ENCODE results near the gene PTPRR.

The PTPRR gene

DNA sequence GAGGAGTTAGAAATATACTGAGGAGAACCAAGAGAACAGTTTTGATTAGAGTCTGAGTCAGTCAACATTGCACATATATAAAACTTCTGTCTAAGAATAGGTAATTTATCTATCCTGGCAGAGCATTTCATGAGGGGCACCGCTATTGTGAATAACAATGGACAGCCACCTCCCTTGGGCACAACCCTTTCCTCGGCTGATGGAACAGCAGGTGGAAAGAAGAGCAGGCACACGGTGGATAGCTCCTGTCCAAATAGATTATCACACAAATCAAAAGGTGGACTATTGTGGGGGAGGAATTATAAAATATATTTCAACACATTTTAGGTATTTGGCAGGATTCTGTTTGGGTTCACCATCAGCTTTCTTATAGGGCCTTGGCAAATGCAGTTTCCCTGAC is 199.3 kb downstream of the PTPRR start:
- no peaks in the 10 kb centered on the region for H3K36me3 ChIP-seq (ENCODE audit: insufficient read depth, low read length)
- no peaks in the 10 kb centered on the region for H3K9me3 ChIP-seq (ENCODE audit: control insufficient read depth, insufficient read depth, low read length)
- H3K9ac ChIP-seq (ENCODE audit: low read depth, low read length) = no peak overlapping the region
- peaks cover 34% of the 10 kb centered on the region for H3K4me1 ChIP-seq (ENCODE audit: insufficient read depth, low read length)

DNA sequence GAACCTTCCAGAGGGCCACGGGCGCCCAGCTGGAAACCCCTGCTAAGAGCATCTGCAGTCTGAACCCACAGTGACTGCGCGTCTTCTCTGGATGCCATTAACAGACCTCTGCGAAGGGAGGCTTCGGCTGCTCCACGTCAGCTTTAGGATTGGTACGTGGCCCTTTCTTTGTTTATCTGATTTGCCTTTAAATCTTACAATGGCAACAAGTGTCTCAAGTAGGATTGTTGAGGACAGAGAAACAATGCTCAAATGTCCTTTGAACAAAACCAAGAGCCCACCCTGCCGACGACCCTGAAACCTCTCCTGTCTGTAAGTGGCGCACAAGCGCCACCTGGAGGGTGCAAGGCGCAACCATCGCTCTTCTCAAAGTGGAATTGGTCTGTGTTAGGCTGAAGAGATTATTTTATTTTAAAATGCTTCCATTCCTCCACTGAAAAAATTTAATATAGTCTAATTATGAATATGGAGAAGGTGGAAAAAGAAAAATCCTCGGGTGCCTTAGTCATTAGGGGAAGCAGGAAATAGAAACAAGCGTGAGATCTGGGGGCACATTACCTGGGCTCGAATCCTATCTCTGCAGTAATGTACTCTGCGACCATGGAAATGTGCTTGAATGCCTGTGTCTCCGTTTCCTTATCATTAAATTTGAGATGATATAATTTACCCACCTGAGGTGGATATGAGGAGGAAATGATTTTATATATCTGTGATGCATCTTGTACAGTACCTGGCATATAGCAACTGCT is 200.7 kb downstream of the PTPRR start:
- Histone ChIP-seq H3K4me1 (ENCODE audit: insufficient read depth, low read length) (peaks cover 34% of the 10 kb centered on the region), H3K9me3 (ENCODE audit: control insufficient read depth, insufficient read depth, low read length) (no peaks in the 10 kb centered on the region), H3K36me3 (ENCODE audit: insufficient read depth, low read length) (no peaks in the 10 kb centered on the region), H3K9ac (ENCODE audit: low read depth, low read length) (peak overlapping the region; percentile 37; the same call in 1 of the 2 replicates)

DNA sequence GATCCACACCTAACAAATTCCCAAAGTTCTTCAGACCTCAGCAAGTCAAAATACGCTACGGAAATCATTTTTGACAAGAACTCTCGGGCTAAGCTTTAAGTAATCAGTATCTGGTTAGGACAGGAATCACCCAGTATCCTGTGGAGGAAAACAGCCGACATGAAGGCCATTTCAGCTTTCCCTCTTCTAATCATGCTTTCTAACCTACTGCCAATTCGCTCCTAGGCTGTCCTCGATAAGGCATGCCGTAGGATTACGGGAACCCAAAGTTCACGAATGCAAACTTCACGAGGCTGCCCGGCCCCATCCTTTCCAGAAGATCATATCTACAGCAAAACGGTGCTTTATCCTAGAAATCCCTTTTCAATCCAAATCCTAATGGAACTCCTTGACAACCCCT is 201.5 kb downstream of the PTPRR start:
- Histone ChIP-seq H3K9ac (ENCODE audit: low read depth, low read length) (no peak overlapping the region), H3K9me3 (ENCODE audit: control insufficient read depth, insufficient read depth, low read length) (no peaks in the 10 kb centered on the region), H3K4me1 (ENCODE audit: insufficient read depth, low read length) (peaks cover 34% of the 10 kb centered on the region), H3K36me3 (ENCODE audit: insufficient read depth, low read length) (no peaks in the 10 kb centered on the region)

DNA sequence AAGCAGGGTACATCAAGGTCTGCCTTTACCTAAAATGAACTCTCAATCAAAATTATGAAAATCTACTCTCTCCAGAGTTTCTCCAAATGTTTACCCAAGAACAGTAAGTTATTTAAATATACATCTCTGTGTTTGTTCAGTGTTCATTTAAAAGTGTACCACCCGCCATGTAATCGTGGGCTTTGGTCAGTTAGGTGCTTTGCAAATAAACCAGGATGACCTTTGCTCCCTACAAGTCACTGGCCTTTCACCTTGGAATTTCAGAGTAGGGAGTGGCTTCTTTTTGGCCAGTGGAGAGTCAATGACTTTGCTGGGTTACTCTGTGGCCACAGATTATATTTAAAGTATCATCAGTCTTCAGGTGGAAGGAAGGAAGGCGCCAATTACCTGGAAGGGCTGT is 208.7 kb downstream of the PTPRR start:
- Histone ChIP-seq H3K9ac (ENCODE audit: low read depth, low read length) (no peak overlapping the region), H3K9me3 (ENCODE audit: control insufficient read depth, insufficient read depth, low read length) (no peaks in the 10 kb centered on the region), H3K4me1 (ENCODE audit: insufficient read depth, low read length) (no peaks in the 10 kb centered on the region; the same call in 1 of the 2 replicates), H3K36me3 (ENCODE audit: insufficient read depth, low read length) (no peaks in the 10 kb centered on the region)

DNA sequence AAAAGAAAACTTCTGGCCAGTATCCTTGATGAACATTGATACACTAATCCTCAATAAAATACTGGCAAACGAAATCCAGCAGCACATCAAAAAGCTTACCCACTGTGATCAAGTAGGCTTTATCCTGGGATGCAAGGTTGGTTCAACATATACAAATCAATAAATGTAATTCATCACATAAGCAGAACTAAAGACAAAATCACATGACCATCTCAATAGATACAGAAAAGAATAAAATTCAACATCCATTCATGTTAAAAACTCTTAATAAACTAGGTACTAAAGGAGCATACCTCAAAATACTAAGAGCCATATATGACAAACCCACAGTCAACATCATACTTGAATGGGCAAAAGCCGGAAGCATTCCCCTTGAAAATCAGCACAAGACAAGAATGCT is 211.5 kb downstream of the PTPRR start:
- Histone ChIP-seq H3K9ac (ENCODE audit: low read depth, low read length) (no peak overlapping the region), H3K4me1 (ENCODE audit: insufficient read depth, low read length) (no peaks in the 10 kb centered on the region), H3K36me3 (ENCODE audit: insufficient read depth, low read length) (no peaks in the 10 kb centered on the region), H3K9me3 (ENCODE audit: control insufficient read depth, insufficient read depth, low read length) (no peaks in the 10 kb centered on the region)

DNA sequence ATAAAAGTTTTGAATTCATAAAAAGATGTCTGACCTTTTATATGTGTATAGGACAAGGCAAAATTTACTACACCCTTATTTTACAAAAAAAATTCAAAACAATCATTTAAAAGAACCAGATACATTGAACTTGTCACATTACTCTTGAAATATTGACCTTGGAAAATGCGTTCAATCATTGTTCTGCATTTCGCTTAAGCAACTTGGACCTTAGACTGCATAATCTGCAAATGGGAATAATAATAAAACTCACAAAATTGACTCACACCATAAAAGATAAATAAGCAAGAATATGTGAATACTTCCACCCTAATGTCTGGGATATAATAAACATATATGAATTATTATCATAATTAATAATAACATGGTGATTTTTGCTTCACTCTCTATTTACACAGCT is 213.9 kb downstream of the PTPRR start:
- no peaks in the 10 kb centered on the region for H3K36me3 ChIP-seq (ENCODE audit: insufficient read depth, low read length)
- no peaks in the 10 kb centered on the region for H3K4me1 ChIP-seq (ENCODE audit: insufficient read depth, low read length)
- H3K9me3 ChIP-seq (ENCODE audit: control insufficient read depth, insufficient read depth, low read length) = no peaks in the 10 kb centered on the region
- H3K9ac ChIP-seq (ENCODE audit: low read depth, low read length) = no peak overlapping the region

DNA sequence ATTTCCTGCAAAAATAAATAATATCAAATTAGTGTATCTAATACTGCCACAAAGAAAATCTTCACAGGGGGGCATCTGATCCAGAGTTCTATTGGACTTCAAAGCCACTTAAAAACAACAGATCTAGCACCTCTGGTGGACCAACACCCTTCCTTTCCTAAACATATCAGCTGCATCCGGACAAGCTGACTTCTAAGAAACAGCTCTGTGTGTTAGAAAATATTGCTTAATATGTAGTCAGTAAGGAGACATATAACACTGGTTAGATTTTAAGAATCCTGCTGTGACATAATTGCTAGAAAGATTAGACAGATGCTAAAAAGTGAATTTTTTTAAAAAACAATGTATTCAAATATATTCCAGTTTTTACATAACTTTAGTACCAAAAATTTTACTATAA is 222.2 kb downstream of the PTPRR start:
- Histone ChIP-seq H3K9ac (ENCODE audit: low read depth, low read length) (no peak overlapping the region), H3K4me1 (ENCODE audit: insufficient read depth, low read length) (no peaks in the 10 kb centered on the region), H3K36me3 (ENCODE audit: insufficient read depth, low read length) (no peaks in the 10 kb centered on the region), H3K9me3 (ENCODE audit: control insufficient read depth, insufficient read depth, low read length) (no peaks in the 10 kb centered on the region)

DNA sequence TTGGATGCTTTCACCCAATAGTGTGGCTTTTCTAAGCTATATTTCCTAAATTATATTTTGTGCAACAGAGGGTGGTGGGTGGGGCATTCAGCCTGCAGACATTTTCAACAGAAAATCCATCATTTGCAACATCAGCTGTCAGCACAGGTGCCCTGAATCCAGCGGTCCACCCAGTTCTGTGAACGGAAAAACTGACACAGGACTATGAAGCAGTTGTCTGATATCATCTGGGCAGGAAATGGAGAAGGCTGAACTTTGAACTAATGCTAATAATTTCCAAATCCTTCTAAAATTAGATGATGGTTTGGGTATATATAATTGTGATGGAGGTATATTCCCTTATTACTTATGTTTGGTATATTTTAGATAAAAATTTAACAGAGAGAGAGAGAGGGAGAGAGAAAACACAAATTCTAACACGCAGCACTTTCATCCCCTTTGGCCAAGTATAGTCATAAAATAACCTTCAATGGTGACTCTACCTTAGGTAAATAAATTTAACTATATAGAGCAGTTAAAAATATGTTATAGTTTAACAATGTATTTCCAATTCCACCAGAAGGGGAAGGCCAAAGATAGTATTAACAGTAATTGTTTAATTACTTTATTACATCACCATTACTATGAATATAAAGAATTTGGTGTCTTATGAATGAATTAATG is 225.0 kb downstream of the PTPRR start:
- H3K36me3 ChIP-seq (ENCODE audit: insufficient read depth, low read length) = no peaks in the 10 kb centered on the region
- no peak overlapping the region for H3K9ac ChIP-seq (ENCODE audit: low read depth, low read length)
- peaks cover 3% of the 10 kb centered on the region; the same call in 1 of the 2 replicates for H3K4me1 ChIP-seq (ENCODE audit: insufficient read depth, low read length)
- no peaks in the 10 kb centered on the region for H3K9me3 ChIP-seq (ENCODE audit: control insufficient read depth, insufficient read depth, low read length)

DNA sequence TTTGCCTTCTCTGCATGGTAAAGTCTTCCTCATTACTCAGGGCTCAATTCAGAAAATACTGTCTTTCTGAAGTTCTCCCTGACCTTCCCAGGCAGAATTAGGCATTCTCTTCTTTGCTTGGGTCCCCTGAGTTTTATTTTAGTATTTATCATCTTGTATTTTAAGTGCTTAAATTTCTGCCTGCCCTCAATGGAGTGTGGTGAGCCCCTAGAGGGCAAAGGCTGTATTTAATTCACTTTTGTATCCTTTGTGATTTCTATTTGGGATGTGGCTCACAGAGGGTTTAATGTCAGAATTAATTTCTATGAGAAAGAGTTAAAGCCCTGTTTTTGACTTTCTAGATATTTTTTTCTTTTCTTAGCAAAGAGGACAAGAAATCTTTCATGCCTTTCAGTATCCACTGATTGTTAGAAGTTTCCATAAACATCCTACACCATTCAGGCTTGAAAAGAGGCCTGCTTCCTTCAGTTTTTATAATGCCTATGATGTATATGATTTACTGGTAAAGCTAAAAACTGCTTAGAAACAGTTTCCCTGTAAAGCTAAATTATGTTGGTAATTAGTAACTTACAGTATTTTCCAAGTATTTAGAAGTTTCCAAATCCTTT is 227.8 kb downstream of the PTPRR start:
- no peaks in the 10 kb centered on the region for H3K36me3 ChIP-seq (ENCODE audit: insufficient read depth, low read length)
- H3K4me1 ChIP-seq (ENCODE audit: insufficient read depth, low read length) = peaks cover 8% of the 10 kb centered on the region; the same call in 1 of the 2 replicates
- H3K9ac ChIP-seq (ENCODE audit: low read depth, low read length) = no peak overlapping the region
- H3K9me3 ChIP-seq (ENCODE audit: control insufficient read depth, insufficient read depth, low read length) = no peaks in the 10 kb centered on the region

DNA sequence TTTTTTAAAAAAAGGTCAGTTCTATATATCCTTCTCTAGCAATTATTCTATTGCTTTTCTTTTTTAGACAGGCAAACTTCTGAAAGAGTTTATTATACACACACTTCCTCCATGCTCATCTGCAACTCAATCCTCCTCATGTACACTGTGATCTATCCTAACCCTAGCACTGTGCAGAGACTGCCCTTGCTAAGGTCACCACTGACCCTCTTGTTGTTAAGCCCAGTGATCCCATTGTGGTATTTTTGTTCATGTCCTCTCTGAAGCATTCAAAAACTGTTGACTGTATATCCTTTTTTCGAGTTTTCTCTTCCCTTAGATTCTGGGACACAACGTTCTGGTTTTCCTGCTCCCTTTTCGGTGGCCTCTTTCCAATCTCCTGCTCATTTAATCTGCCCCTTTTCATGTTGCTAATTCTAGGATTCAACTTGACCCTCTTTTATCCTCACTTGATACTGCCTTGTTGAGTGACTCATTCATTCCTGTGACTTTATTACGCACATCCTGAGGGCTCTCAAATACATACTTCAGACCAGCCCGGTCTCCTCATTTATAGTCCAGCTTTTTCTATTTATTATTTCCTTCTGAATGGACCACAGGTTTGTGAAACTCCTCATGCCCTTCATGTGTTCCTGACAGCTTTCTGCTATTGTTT is 229.4 kb downstream of the PTPRR start:
- no peaks in the 10 kb centered on the region for H3K9me3 ChIP-seq (ENCODE audit: control insufficient read depth, insufficient read depth, low read length)
- H3K4me1 ChIP-seq (ENCODE audit: insufficient read depth, low read length) = peaks cover 8% of the 10 kb centered on the region; the same call in 1 of the 2 replicates
- no peak overlapping the region for H3K9ac ChIP-seq (ENCODE audit: low read depth, low read length)
- H3K36me3 ChIP-seq (ENCODE audit: insufficient read depth, low read length) = no peaks in the 10 kb centered on the region

DNA sequence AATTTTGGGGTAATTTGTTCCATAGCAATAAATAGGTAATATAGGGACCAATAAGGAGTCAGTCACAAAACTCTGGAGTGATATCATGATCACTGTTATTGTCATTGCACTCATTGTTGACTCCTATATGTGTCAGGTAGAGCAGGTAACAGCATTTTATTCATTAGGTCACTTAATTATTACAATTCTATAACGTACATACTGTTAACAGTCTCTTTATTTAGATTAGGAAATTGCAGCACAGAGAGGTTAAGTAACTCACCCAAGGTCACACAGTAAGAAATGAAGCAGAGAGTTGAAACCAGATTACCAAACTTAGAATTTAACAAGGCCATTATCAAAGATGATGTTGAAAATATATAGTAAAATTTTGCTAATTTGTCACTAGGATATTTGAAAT is 233.6 kb downstream of the PTPRR start:
- Histone ChIP-seq H3K4me1 (ENCODE audit: insufficient read depth, low read length) (peaks cover 6% of the 10 kb centered on the region; the same call in 1 of the 2 replicates), H3K9me3 (ENCODE audit: control insufficient read depth, insufficient read depth, low read length) (no peaks in the 10 kb centered on the region), H3K9ac (ENCODE audit: low read depth, low read length) (no peak overlapping the region), H3K36me3 (ENCODE audit: insufficient read depth, low read length) (no peaks in the 10 kb centered on the region)

DNA sequence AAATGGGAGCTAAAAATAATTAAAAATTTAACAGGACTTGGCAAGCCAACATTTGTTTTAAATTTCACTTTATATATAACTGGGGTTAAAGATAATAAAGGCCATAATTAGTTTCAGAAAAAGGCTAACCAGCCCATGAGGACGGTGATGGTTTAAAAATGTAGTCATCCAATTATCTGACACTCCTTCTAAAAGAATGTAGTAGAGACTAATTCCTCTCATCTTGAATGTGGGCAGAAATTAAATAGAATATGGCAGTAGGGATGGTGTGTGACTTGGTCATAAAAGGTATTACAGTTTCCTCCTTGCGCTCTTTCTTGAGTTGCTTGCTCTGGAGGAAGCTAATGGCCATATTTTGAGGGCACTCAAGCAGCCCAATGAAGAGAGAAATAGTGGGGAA is 234.2 kb downstream of the PTPRR start:
- peaks cover 6% of the 10 kb centered on the region; the same call in 1 of the 2 replicates for H3K4me1 ChIP-seq (ENCODE audit: insufficient read depth, low read length)
- no peak overlapping the region for H3K9ac ChIP-seq (ENCODE audit: low read depth, low read length)
- no peaks in the 10 kb centered on the region for H3K36me3 ChIP-seq (ENCODE audit: insufficient read depth, low read length)
- H3K9me3 ChIP-seq (ENCODE audit: control insufficient read depth, insufficient read depth, low read length) = no peaks in the 10 kb centered on the region

DNA sequence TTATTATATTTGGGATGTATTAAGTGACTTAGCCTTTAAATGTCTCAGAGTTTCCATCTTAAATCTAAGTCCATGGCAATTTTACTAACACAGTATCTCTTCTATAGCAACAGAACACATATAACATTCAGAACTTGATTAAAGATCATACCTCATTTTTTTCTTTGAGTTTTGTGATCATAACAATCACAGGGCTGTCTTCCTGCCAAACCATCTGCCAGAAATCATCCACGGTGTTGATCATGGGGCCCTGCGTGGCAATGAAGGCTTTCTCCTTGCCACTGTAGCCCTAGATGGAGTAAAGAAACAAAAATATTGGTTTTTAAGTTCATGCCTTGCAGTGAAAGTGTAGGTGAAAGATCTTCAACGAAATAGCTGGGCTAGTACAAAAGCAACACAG is 236.6 kb downstream of the PTPRR start:
- H3K9ac ChIP-seq (ENCODE audit: low read depth, low read length) = no peak overlapping the region
- H3K36me3 ChIP-seq (ENCODE audit: insufficient read depth, low read length) = no peaks in the 10 kb centered on the region
- no peaks in the 10 kb centered on the region for H3K9me3 ChIP-seq (ENCODE audit: control insufficient read depth, insufficient read depth, low read length)
- no peaks in the 10 kb centered on the region for H3K4me1 ChIP-seq (ENCODE audit: insufficient read depth, low read length)

DNA sequence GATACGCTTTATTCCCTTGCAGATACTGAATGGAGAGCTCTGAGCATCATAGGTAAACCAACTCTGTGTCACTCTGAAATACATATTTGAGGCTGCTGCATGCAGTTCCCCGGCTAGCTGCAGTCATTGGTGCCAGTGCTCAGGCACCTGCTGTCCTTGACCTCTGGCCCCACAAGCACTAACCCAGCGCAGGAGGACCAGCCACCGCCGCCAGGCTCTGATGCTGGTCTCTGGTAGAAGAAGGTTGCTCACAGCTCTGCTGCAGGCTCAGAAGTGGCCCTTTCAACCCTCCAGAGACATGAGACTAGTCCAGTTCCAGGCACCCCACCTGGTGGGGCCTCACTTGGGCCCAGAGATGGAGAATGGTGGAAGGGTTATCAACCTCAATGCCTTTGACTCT is 248.8 kb downstream of the PTPRR start:
- H3K9me3 ChIP-seq (ENCODE audit: control insufficient read depth, insufficient read depth, low read length) = no peaks in the 10 kb centered on the region
- no peaks in the 10 kb centered on the region for H3K4me1 ChIP-seq (ENCODE audit: insufficient read depth, low read length)
- no peak overlapping the region for H3K9ac ChIP-seq (ENCODE audit: low read depth, low read length)
- H3K36me3 ChIP-seq (ENCODE audit: insufficient read depth, low read length) = no peaks in the 10 kb centered on the region
